GM10266 (cell line): Measurements from ENCODE around the gene FAM135A.

Experiments
- DNase-seq: peaks from one replicate; pipeline ENCODE4 v3.0.0; 2012; ENCODE audit errors: extremely low spot score
- CTCF ChIP-seq: IDR thresholded peaks from 2 replicates; pipeline ENCODE4 v1.5.1; 2012; ENCODE audit warnings: mild to moderate bottlenecking, low read depth; ENCODE audit not compliant: control insufficient read depth, insufficient read depth; ENCODE audit errors: missing control alignments

The FAM135A gene

GRCh38 chr6:70385901-70386300 is 27.4 kb upstream of the FAM135A start:
- no peak for DNase-seq
- TF ChIP-seq CTCF: no peak

- no peak for TF ChIP-seq CTCF
- no peak for DNase-seq
Measured at GRCh38 chr6:70388814-70389213, 24.5 kb upstream of the FAM135A start.

GRCh38 chr6:70389261-70389660 is 24.0 kb upstream of the FAM135A start:
- DNase-seq: no peak
- no peak for TF ChIP-seq CTCF

GRCh38 chr6:70390067-70390466 is 23.2 kb upstream of the FAM135A start:
- no peak for TF ChIP-seq CTCF
- no peak for DNase-seq

- DNase-seq: no peak
- no peak for TF ChIP-seq CTCF
Measured at GRCh38 chr6:70391492-70391891, 21.8 kb upstream of the FAM135A start.

GRCh38 chr6:70394518-70395300 is 18.6 kb upstream of the FAM135A start:
- TF ChIP-seq CTCF: no peak
- DNase-seq: no peak

GRCh38 chr6:70395301-70395672 is 18.0 kb upstream of the FAM135A start:
- TF ChIP-seq CTCF: no peak
- no peak for DNase-seq
